Stimulated activated CD4-positive, alpha-beta T cell treated with anti-CD3 and anti-CD28 coated beads, Interleukin-4, amount 100 ng/mL, for 24 hours (primary cell): ENCODE results near the gene C19orf12.
A peak's percentile ranks its signal among the peaks of the same experiment; 100 is the strongest.

Source experiments
- DNase-seq: peaks from one replicate; pipeline ENCODE4 v3.0.0-alpha.2; 2020

C19orf12 gene

GRCh38 chr19:29695765-29696564 is 19.1 kb downstream of the C19orf12 start:
- no peak for DNase-seq

GRCh38 chr19:29694669-29695627 is 20.1 kb downstream of the C19orf12 start:
- DNase-seq: peak; percentile 85

- DNase-seq: no peak
These were observed 20.9 kb downstream of the C19orf12 start for GRCh38 chr19:29694161-29694560.

GRCh38 chr19:29690842-29691241 is 24.2 kb downstream of the C19orf12 start:
- peak; percentile 66 for DNase-seq

GRCh38 chr19:29687897-29688728 is 26.9 kb downstream of the C19orf12 start:
- no peak for DNase-seq

- DNase-seq: peak; percentile 71
These were observed 27.7 kb downstream of the C19orf12 start for GRCh38 chr19:29687244-29687896.

- DNase-seq: no peak
These were observed 28.7 kb downstream of the C19orf12 start for GRCh38 chr19:29686285-29686805.

- no peak for DNase-seq
These were observed 29.7 kb downstream of the C19orf12 start for GRCh38 chr19:29685326-29685725.

- no peak for DNase-seq
These were observed 32.1 kb downstream of the C19orf12 start for GRCh38 chr19:29683009-29683408.

- DNase-seq: no peak
These were observed 32.7 kb downstream of the C19orf12 start for GRCh38 chr19:29682236-29682895.

- no peak for DNase-seq
These were observed 33.4 kb downstream of the C19orf12 start for GRCh38 chr19:29681422-29682235.

GRCh38 chr19:29680937-29681336 is 34.1 kb downstream of the C19orf12 start:
- DNase-seq: no peak

- peak; percentile 82 for DNase-seq
These were observed 34.6 kb downstream of the C19orf12 start for GRCh38 chr19:29680447-29680846.

GRCh38 chr19:29679598-29680210 is 35.4 kb downstream of the C19orf12 start:
- DNase-seq: no peak

- no peak for DNase-seq
These were observed 36.5 kb downstream of the C19orf12 start for GRCh38 chr19:29678484-29679106.

- DNase-seq: no peak
These were observed 37.9 kb downstream of the C19orf12 start for GRCh38 chr19:29677001-29677817.

GRCh38 chr19:29676586-29676985 is 38.5 kb downstream of the C19orf12 start:
- DNase-seq: no peak

GRCh38 chr19:29675650-29676186 is 39.3 kb downstream of the C19orf12 start:
- no peak for DNase-seq
